ENCODE measurements around the gene ABCB10. TPM values are rescaled to one million over a fixed set of nuclear protein-coding genes. Genes with fewer than 3 reads are reported as not detected.

Gene ABCB10
- total RNA-seq, 2 experiments from 2014 or later, result 23.7 to 28.2 TPM

DNA sequence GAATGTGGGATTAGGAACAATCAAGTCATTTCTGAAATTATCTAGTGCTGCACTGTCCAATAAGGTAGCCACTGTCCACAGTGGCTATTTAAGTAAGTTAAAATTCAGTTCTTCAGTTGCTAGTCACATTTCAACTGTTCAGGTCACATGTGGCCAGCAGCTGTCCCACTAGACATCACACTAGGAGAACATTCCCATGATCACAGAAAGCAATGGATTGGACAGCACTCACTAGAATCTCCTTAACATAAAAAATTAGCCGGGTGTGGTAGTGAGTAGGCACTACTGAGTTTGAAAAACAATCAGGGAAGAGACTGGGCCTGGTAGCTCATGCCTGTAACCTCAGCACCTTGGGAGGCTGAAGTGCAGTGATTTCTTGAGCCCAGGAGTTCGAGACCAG lies 84.0 kb downstream of the ABCB10 start:
- Mint-ChIP-seq H3K9me3 (no peaks in the 10 kb centered on the region), H3K4me3 (no peak overlapping the region), H3K36me3 (ENCODE audit: low read depth) (peaks cover 27% of the 10 kb centered on the region), H3K27me3 (no peaks in the 10 kb centered on the region), H3K4me1 (peaks cover 2% of the 10 kb centered on the region), H3K27ac (no peak overlapping the region)
- CTCF ChIA-PET, result no interaction called here
- POLR2A ChIA-PET, result no interaction called here
- no peak for DNase-seq

DNA sequence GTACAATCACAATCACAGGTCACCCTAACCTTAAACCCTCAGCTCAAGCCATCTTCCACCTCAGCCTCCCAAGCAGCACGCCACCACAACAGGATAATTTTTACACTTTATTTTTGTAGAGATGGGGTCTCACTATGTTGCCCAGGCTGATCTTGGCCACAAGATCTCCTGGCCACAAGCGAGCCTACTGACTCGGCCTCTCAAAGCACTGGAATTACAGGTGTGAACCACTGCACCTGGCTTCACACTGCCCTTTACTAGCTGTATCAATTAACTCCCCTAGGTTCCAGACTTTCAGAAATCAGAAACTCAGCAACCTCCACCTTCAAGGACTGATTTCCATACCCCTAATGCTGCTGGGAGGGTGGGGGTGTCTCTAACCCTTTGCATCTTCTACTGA lies 87.3 kb downstream of the ABCB10 start:
- CTCF ChIA-PET, result interaction anchor here (1.1 kb wide), 1 partner anchor 62 kb away, joined by 3 read pairs; no protein-coding TSS in a partner anchor

DNA sequence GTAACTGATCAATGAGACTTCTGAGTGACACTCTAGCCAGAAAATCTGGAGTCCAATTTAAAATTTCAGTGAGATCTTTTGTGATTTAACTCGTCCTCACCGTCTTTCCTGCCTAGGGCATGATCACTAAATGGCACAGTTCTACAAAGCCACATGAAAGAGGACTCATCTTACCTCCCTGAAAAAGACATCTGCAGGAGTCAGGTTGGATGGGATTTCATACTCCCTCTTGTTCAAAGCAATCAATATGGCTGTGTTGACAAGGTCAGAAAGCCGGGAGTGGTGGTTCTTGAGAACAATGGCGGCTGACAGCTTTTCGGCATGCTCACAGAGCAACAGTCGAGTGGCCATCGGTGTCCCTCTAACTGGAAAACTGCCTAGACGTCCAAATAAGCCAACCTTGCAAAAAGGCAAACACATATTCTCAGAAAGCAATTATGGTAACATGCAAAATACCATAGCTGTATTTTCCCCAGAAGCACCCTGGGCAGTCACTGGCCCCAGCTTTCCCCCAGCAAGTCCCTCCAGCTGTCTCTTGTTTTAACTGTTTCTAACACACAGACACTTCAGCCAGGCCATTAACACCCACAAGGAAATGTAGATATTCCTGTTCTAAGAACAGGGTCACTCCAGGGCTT lies 88.0 kb downstream of the ABCB10 start:
- POLR2A ChIA-PET, result no interaction called here
- Mint-ChIP-seq H3K36me3 (ENCODE audit: low read depth) (peaks cover 34% of the 10 kb centered on the region), H3K4me1 (no peaks in the 10 kb centered on the region), H3K27me3 (no peaks in the 10 kb centered on the region), H3K9me3 (no peaks in the 10 kb centered on the region), H3K4me3 (no peak overlapping the region), H3K27ac (no peak overlapping the region)
- CTCF ChIA-PET, result interaction anchor here (1.1 kb wide), 1 partner anchor 62 kb away, joined by 3 read pairs; no protein-coding TSS in a partner anchor
- DNase-seq, result no peak

More for the DNA sequence above, 87.3 kb downstream of the ABCB10 start:
- no peaks in the 10 kb centered on the region for H3K27me3 Mint-ChIP-seq
- H3K9me3 Mint-ChIP-seq, result no peaks in the 10 kb centered on the region
- no peaks in the 10 kb centered on the region for H3K4me1 Mint-ChIP-seq
- POLR2A ChIA-PET, result no interaction called here
- H3K36me3 Mint-ChIP-seq (ENCODE audit: low read depth), result peaks cover 34% of the 10 kb centered on the region
- no peak for DNase-seq
- H3K4me3 Mint-ChIP-seq, result no peak overlapping the region
- no peak overlapping the region for H3K27ac Mint-ChIP-seq

DNA sequence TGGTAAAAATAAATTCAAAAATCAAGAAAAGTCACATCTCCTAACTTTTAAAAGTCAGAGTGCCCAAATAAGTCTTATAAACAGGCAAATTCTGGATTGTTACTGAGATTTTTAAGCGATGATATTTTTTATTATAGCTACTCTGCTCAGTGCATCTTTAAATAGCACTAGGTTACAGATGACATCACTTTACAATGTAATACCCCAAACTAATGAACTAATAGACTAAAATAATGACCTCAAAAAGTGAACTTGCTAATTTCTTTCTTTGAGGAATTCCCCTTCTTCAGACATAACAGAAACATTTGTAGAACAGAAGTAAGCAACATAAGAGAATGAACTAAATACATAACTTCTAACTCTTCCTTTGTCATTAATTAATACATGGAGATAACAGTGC lies 91.6 kb downstream of the ABCB10 start:
- no peak overlapping the region for H3K4me3 Mint-ChIP-seq
- H3K9me3 Mint-ChIP-seq, result no peaks in the 10 kb centered on the region
- no peaks in the 10 kb centered on the region for H3K27me3 Mint-ChIP-seq
- no peak for DNase-seq
- POLR2A ChIA-PET, result interaction anchor here (0.6 kb wide), 1 partner anchor 66 kb away, joined by 4 read pairs; no protein-coding TSS in a partner anchor
- no peaks in the 10 kb centered on the region for H3K4me1 Mint-ChIP-seq
- CTCF ChIA-PET, result interaction anchor here (0.6 to 0.8 kb wide), 2 partner anchors 11 to 15 kb away, joined by 3 read pairs; no protein-coding TSS in a partner anchor
- H3K27ac Mint-ChIP-seq, result no peak overlapping the region
- H3K36me3 Mint-ChIP-seq (ENCODE audit: low read depth), result peaks cover 46% of the 10 kb centered on the region

Other genes starting within 250 kb of the ABCB10 start
- 10 to 100 TPM in 1 of 2 experiments, 1 to 10 TPM in 1; 9.1 to 10.1 TPM for gene CCSAP, start 215.7 kb downstream of the ABCB10 start, total RNA-seq
- gene ACTA1, start 124.6 kb downstream of the ABCB10 start, total RNA-seq, result not detected
- gene NUP133, start 50.4 kb downstream of the ABCB10 start, total RNA-seq, result 10 to 100 TPM; 45.2 to 46.0 TPM
- 10 to 100 TPM; 25.7 to 25.9 TPM for gene TAF5L, start 67.4 kb upstream of the ABCB10 start, total RNA-seq
- gene URB2, start 67.5 kb upstream of the ABCB10 start, total RNA-seq, result 10 to 100 TPM; 15.1 to 15.6 TPM

Measured in activated CD4-positive, alpha-beta T cell treated with anti-CD3 and anti-CD28 coated beads, Interleukin-2, amount 10 ng/mL, durations not matched to agents 7 days and 5 days (primary cell).